ENCODE results near the gene PTPRZ1. TPM values are rescaled to one million over a fixed set of nuclear protein-coding genes. Genes with fewer than 3 reads are reported as not detected.
A peak's percentile ranks its signal among the peaks of the same experiment; 100 is the strongest.

The PTPRZ1 gene
- total and polyA plus RNA-seq, 2 of the 8 experiments (the other 6 are each of a cell fraction or from before 2014, with no cell fraction given): 112 to 135 TPM

DNA sequence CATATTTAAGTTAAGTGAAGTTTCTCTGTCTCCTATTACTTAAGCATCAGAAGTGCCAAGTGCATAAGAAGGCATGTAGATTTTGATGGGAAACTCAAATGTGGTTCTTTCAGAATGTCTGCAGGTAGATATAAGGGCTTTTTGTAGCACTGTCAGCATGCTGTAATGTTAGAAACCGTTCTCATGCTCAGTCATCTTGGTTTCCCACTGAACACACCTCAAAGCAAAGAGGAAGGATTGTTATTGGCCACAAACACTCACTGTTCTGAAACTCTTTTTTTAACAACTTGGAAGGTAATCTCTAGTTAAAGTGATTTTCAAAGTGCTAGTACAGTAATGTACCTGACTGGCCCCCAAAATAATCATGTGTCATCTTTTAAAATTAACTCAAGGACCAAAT, 145.1 kb downstream of the PTPRZ1 start:
- Histone ChIP-seq H2BK15ac (ENCODE audit: low read length) (no peak overlapping the region), H2BK120ac (replicated peaks; ENCODE audit: low read depth, low read length) (no peak overlapping the region), H3K36me3 (ENCODE audit: control insufficient read depth in 2 of 4, insufficient read depth in 4 of 4, low read length in 3 of 4) (peaks cover 4 to 13% (median 10%) of the 10 kb centered on the region in 4 experiments; a peak in 7 of 8 replicates), H2AFZ (ENCODE audit: low read length) (no peak overlapping the region), H2BK5ac (ENCODE audit: low read depth, low read length) (no peak overlapping the region), H3K56ac (replicated peaks; ENCODE audit: insufficient read length, low read depth, low read length) (no peak overlapping the region), H3K79me2 (ENCODE audit: control insufficient read depth in 1 of 2, insufficient read depth in 2 of 2, low read length in 2 of 2) (no peaks in the 10 kb centered on the region), H2AK5ac (ENCODE audit: low read depth, low read length) (no peak overlapping the region), H3K79me1 (ENCODE audit: low read depth, low read length) (no peaks in the 10 kb centered on the region), H4K91ac (replicated peaks; ENCODE audit: insufficient read length, low read length) (no peak overlapping the region), H4K8ac (ENCODE audit: extremely low read depth, insufficient read depth, low read length) (no peak overlapping the region), H4K20me1 (replicated peaks in 1 of 2; ENCODE audit: control insufficient read depth in 1 of 2, insufficient read depth in 2 of 2, low read length in 2 of 2) (peaks cover 0 to 2% of the 10 kb centered on the region in 2 experiments), H3K9ac (replicated peaks in 1 of 4; ENCODE audit: extremely low read depth in 1 of 4, low read depth in 3 of 4, low read length in 3 of 4) (no peak overlapping the region), H2BK12ac (ENCODE audit: low read depth, low read length) (no peak overlapping the region), H3K18ac (ENCODE audit: extremely low read depth, low read length) (no peak overlapping the region), H3K23me2 (ENCODE audit: low read depth, low read length) (no peaks in the 10 kb centered on the region), H3K27me3 (replicated peaks in 1 of 4; ENCODE audit: control insufficient read depth in 3 of 4, extremely low read depth in 1 of 4, insufficient read depth in 3 of 4, low read length in 3 of 4) (no peaks in the 10 kb centered on the region), H3K4me3 (ENCODE audit: extremely low read depth in 1 of 4, insufficient read depth in 2 of 4, low read depth in 3 of 4, low read length in 4 of 4) (no peak overlapping the region), H3K27ac (ENCODE audit: low read depth, low read length) (no peak overlapping the region), H3K14ac (ENCODE audit: insufficient read length) (no peak overlapping the region), H4K5ac (ENCODE audit: insufficient read length, low read depth, low read length) (no peak overlapping the region), H3K4ac (replicated peaks; ENCODE audit: insufficient read length, low read depth, low read length) (no peak overlapping the region), H2BK20ac (ENCODE audit: low read length) (no peak overlapping the region), H3K4me1 (replicated peaks in 1 of 4; ENCODE audit: control insufficient read depth in 3 of 4, insufficient read depth in 4 of 4, low read length in 3 of 4) (no peaks in the 10 kb centered on the region), H3K23ac (ENCODE audit: insufficient read length) (no peak overlapping the region), H3K9me3 (ENCODE audit: insufficient read depth in 2 of 2, low read depth in 1 of 2, low read length in 1 of 2) (no peaks in the 10 kb centered on the region), H3K4me2 (ENCODE audit: insufficient read depth in 1 of 2, low read depth in 2 of 2, low read length in 2 of 2) (no peak overlapping the region)
- CTCF ChIA-PET (ENCODE audit: partially characterized antibody): interaction anchor here (0.9 kb wide), 1 partner anchor 10 kb away, joined by 3 read pairs; no protein-coding TSS in a partner anchor
- FAIRE-seq: peak; percentile 72
- POLR2A ChIA-PET (ENCODE audit: partially characterized antibody): no interaction called here
- 82% methylated on average over 1 of the region's 1 CpG; no CpG with 5 or more reads in 1 of the 2 experiments for WGBS, 2 experiments (ENCODE audit: extremely low coverage in 1 of 2, insufficient coverage in 1 of 2, insufficient read length in 1 of 2, insufficient replicate concordance in 2 of 2, low coverage in 1 of 2, low lambda C conversion rate in 2 of 2, missing lambda C conversion rate in 1 of 2)
- TF ChIP-seq SRF (IDR thresholded peaks at IDR 0.05; ENCODE audit: low read depth, low read length) (no peak), SUZ12 (IDR thresholded peaks at IDR 0.05; ENCODE audit: low read length) (no peak), CREB1 (IDR thresholded peaks at IDR 0.05) (no peak), TCF12 (IDR thresholded peaks at IDR 0.05; ENCODE audit: low read depth, low read length) (no peak), PHF8 (conservative IDR thresholded peaks at IDR 0.05; ENCODE audit: low read depth, low read length) (no peak), TAF7 (optimal IDR thresholded peaks at IDR 0.05; ENCODE audit: borderline replicate concordance, low read depth, low read length) (no peak), POU5F1 (IDR thresholded peaks at IDR 0.05; ENCODE audit: low read depth, low read length) (no peak), GABPA (IDR thresholded peaks at IDR 0.05; ENCODE audit: borderline replicate concordance, insufficient read depth, low read length) (no peak), CTBP2 (IDR thresholded peaks at IDR 0.05; ENCODE audit: borderline replicate concordance, insufficient read depth, insufficient read length, low read length) (no peak), NANOG (IDR thresholded peaks at IDR 0.05; ENCODE audit: insufficient read depth, low read depth, low read length, poor library complexity, severe bottlenecking) (no peak), TEAD4 (IDR thresholded peaks at IDR 0.05; ENCODE audit: low read depth, low read length) (no peak), SP1 (IDR thresholded peaks at IDR 0.05; ENCODE audit: low read depth, low read length) (no peak), KDM1A (IDR thresholded peaks at IDR 0.05; ENCODE audit: borderline replicate concordance, low read length) (no peak)
- TF ChIP-seq, protein P1, sequence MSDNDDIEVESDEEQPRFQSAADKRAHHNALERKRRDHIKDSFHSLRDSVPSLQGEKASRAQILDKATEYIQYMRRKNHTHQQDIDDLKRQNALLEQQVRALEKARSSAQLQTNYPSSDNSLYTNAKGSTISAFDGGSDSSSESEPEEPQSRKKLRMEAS (IDR thresholded peaks at IDR 0.05): no peak
- no peak for DNase-seq (ENCODE audit: low read depth in 1 of 2, low spot score in 2 of 2)

Data from H1 (cell line).